Osteocyte (in vitro differentiated cells): ENCODE data around the gene SPATA2. TPM values are rescaled to one million over a fixed set of nuclear protein-coding genes. Genes with fewer than 3 reads are reported as not detected.

Experiments
- DNase-seq: peaks from one replicate; pipeline ENCODE4 v3.0.0; 2021; ENCODE audit warnings: mixed read lengths; ENCODE audit not compliant: unreplicated experiment; ENCODE audit errors: extremely low spot score
- H3K27ac Mint-ChIP-seq: one replicate; pipeline ENCODE4 v1.8.0; 2021; ENCODE audit warnings: mild to moderate bottlenecking, mixed read lengths; ENCODE audit not compliant: unreplicated experiment
- H3K27me3 Mint-ChIP-seq: one replicate; pipeline ENCODE4 v1.8.0; 2021; ENCODE audit warnings: mixed read lengths; ENCODE audit not compliant: unreplicated experiment
- H3K36me3 Mint-ChIP-seq: one replicate; pipeline ENCODE4 v1.8.0; 2021; ENCODE audit warnings: mixed read lengths; ENCODE audit not compliant: unreplicated experiment
- H3K4me1 Mint-ChIP-seq: one replicate; pipeline ENCODE4 v1.8.0; 2021; ENCODE audit warnings: mixed read lengths; ENCODE audit not compliant: unreplicated experiment
- H3K4me3 Mint-ChIP-seq: one replicate; pipeline ENCODE4 v1.8.0; 2021; ENCODE audit warnings: mild to moderate bottlenecking, moderate library complexity, mixed read lengths; ENCODE audit not compliant: unreplicated experiment
- H3K9me3 Mint-ChIP-seq: one replicate; pipeline ENCODE4 v1.8.0; 2021; ENCODE audit warnings: mixed read lengths; ENCODE audit not compliant: unreplicated experiment
- CTCF ChIP-seq: fragments of 200-600 bp; sonication (generic); IDR thresholded peaks from 2 replicates; pipeline ENCODE4 v1.5.0; 2021; ENCODE audit warnings: antibody characterized with exemption, mild to moderate bottlenecking, moderate library complexity
- total RNA-seq: library from RNA; stranded (reverse); gene quantifications from 2 replicates; pipeline ENCODE4 v1.2.1, GENCODE V29; 2021

Gene SPATA2
- total RNA-seq, 1 donor from 2014 or later: 6.6 TPM

- Mint-ChIP-seq H3K27me3 (no peaks in the 10 kb centered on the region), H3K4me1 (peaks cover 35% of the 10 kb centered on the region), H3K9me3 (no peaks in the 10 kb centered on the region), H3K27ac (peak overlapping the region; percentile 90), H3K4me3 (peak overlapping the region; percentile 98), H3K36me3 (peaks cover 3% of the 10 kb centered on the region)
- no peak for TF ChIP-seq CTCF
- DNase-seq: no peak
Measured at GRCh38 chr20:49914310-49915117, 815 bp downstream of the SPATA2 start.

DNA sequence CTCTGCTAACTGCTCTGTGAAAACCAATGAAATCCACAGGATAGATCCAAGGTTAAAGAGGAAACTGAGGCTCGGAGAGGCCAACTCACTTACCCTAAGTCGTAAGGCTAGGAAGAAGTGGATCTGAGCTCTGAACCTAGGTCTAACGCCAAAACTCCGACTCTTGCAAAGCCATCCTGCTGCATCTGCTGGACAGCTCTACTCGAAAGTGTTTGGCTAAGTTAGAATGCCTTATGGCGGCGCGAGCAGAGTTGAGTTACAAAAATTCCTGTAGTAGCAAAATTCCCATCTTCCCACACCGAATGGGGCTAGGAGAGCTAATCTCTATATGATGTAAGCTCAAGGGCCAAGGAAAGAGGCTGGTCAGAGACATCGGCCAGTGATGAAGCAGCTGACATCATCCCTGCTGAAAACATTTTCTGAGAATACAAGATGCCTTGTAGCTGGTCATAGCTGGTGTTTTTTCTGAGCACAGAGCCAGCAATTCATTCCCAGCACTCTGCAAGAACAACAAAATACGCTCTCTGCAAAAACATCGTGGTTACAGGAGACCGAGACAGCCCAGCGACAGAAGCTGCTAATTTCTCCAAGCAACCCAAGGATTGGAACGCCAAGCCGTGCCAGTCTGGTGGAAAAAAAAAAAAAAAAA, 1.8 kb downstream of the SPATA2 start:
- peak overlapping the region; percentile 98 for H3K4me3 Mint-ChIP-seq
- no peaks in the 10 kb centered on the region for H3K27me3 Mint-ChIP-seq
- H3K9me3 Mint-ChIP-seq: no peaks in the 10 kb centered on the region
- H3K36me3 Mint-ChIP-seq: peaks cover 4% of the 10 kb centered on the region
- peak overlapping the region; percentile 90 for H3K27ac Mint-ChIP-seq
- DNase-seq: no peak
- TF ChIP-seq CTCF: no peak
- H3K4me1 Mint-ChIP-seq: peaks cover 36% of the 10 kb centered on the region

- Mint-ChIP-seq H3K4me3 (no peak overlapping the region), H3K4me1 (peaks cover 27% of the 10 kb centered on the region), H3K9me3 (no peaks in the 10 kb centered on the region), H3K27ac (no peak overlapping the region), H3K27me3 (no peaks in the 10 kb centered on the region), H3K36me3 (peaks cover 17% of the 10 kb centered on the region)
- TF ChIP-seq CTCF: no peak
- no peak for DNase-seq
Measured at GRCh38 chr20:49910340-49910706, 5.0 kb downstream of the SPATA2 start.

DNA sequence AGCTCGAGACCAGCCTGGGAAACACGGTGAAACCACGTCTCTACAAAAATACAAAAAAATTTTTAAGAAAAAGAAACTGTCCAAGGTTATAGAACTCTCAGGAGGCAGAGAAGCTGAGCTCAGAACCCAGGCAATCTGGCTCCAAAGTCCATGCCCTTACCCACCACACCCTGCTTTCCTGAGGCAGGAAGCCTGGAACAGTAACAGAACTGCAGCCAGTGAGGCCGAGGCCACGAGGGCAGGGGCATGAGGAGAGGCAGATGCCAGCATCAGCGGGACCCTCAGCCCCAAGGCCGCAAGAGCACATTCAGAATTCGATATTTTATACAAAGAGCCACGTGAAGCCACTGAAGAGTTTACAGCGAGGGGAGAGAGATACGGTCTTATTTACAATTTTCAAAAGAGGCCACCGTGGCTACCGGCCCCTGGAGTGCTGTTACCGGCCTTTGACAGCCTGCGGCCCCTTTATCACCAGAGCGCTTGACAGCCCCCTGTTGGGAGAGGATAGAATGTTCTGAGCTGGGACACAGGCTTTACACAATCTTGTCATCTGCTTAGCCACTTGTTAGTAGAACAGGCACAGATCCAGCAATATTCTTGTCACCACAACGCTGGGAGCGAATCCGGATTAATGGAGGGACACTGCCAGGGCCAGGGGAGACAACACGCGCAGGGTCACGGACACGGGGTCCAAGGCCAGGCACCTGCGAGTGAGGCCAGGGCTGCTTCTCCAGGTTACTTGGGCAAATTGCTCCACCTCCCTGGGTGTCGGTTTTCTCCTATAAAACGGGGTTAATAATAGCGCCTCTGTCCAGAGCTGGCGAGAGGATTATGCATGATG, 5.6 kb downstream of the SPATA2 start:
- no peak for DNase-seq
- Mint-ChIP-seq H3K27ac (peak overlapping the region; percentile 61), H3K36me3 (peaks cover 22% of the 10 kb centered on the region), H3K9me3 (no peaks in the 10 kb centered on the region), H3K27me3 (no peaks in the 10 kb centered on the region), H3K4me3 (no peak overlapping the region), H3K4me1 (peaks cover 27% of the 10 kb centered on the region)
- no peak for TF ChIP-seq CTCF

DNA sequence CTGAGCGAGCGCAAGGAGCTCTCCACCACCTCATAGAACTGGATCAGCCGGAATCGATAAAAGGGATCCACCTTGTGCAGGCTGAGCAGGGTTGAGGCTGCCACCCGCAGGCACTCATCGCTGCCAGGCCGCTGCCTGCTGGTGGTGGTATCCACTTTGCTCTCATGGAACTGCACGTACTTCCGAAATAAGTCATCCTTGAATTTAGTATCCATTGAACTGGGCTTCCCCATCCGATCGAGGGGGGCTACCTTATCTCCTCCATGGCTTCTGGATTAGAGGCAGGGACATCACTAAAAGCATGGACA, 7.1 kb downstream of the SPATA2 start:
- no peak for DNase-seq
- TF ChIP-seq CTCF: no peak
- no peak overlapping the region for H3K4me3 Mint-ChIP-seq
- peaks cover 12% of the 10 kb centered on the region for H3K4me1 Mint-ChIP-seq
- peaks cover 27% of the 10 kb centered on the region for H3K36me3 Mint-ChIP-seq
- no peaks in the 10 kb centered on the region for H3K27me3 Mint-ChIP-seq
- H3K27ac Mint-ChIP-seq: no peak overlapping the region
- H3K9me3 Mint-ChIP-seq: no peaks in the 10 kb centered on the region
